Epithelial cell of prostate (primary cell): ENCODE measurements around the gene PLEKHH3.

ENCODE experiments used
- DNase-seq: peaks from one replicate; pipeline ENCODE4 v3.0.0-alpha.2; 2011; ENCODE audit warnings: low read depth, low spot score
- H3K27ac ChIP-seq: fragments of 450-650 bp; 2 replicates; pipeline ENCODE4 v1.5.1; 2017; ENCODE audit warnings: mild to moderate bottlenecking

The PLEKHH3 gene

GRCh38 chr17:42690596-42690995 lies 13.8 kb upstream of the PLEKHH3 start:
- no peak overlapping the region for H3K27ac ChIP-seq
- DNase-seq, result no peak

- DNase-seq, result no peak
- no peak overlapping the region for H3K27ac ChIP-seq
Observed at GRCh38 chr17:42687707-42688320, 11.0 kb upstream of the PLEKHH3 start.

GRCh38 chr17:42686520-42687128 lies 9.8 kb upstream of the PLEKHH3 start:
- DNase-seq, result no peak

GRCh38 chr17:42685831-42686230 lies 9.0 kb upstream of the PLEKHH3 start:
- no peak overlapping the region for H3K27ac ChIP-seq
- DNase-seq, result no peak

More at GRCh38 chr17:42686520-42687128, 9.8 kb upstream of the PLEKHH3 start:
- H3K27ac ChIP-seq, result no peak overlapping the region

- no peak for DNase-seq
- no peak overlapping the region for H3K27ac ChIP-seq
Observed at GRCh38 chr17:42684929-42685556, 8.2 kb upstream of the PLEKHH3 start.

GRCh38 chr17:42683407-42684034 lies 6.7 kb upstream of the PLEKHH3 start:
- H3K27ac ChIP-seq, result no peak overlapping the region
- DNase-seq, result no peak

GRCh38 chr17:42682722-42683403 lies 6.1 kb upstream of the PLEKHH3 start:
- no peak for DNase-seq
- H3K27ac ChIP-seq, result peak overlapping the region; percentile 12

GRCh38 chr17:42681976-42682721 lies 5.4 kb upstream of the PLEKHH3 start, which contains the start of gene CNTNAP1:
Gene CNTNAP1, plus strand, starts transcription at chr17:42682531. Its CDS starts 299 bp downstream, at chr17:42682830.
- no peak for DNase-seq
- H3K27ac ChIP-seq, result peak within 1 kb of the TSS; percentile 12

GRCh38 chr17:42680331-42680808 lies 3.6 kb upstream of the PLEKHH3 start:
- DNase-seq, result no peak
- peak overlapping the region; percentile 94 for H3K27ac ChIP-seq

- DNase-seq, result no peak
- peak overlapping the region; percentile 94 for H3K27ac ChIP-seq
Observed at GRCh38 chr17:42679492-42680330, 2.9 kb upstream of the PLEKHH3 start.

GRCh38 chr17:42678951-42679491 lies 2.2 kb upstream of the PLEKHH3 start:
- DNase-seq, result no peak

GRCh38 chr17:42677921-42678781 lies 1.4 kb upstream of the PLEKHH3 start:
- peak overlapping the region; percentile 94 for H3K27ac ChIP-seq
- no peak for DNase-seq

More at GRCh38 chr17:42678951-42679491, 2.2 kb upstream of the PLEKHH3 start:
- H3K27ac ChIP-seq, result peak overlapping the region; percentile 94

- H3K27ac ChIP-seq, result peak overlapping the region; percentile 94
- DNase-seq, result peak; percentile 97
Observed at GRCh38 chr17:42677012-42677857, 441 bp upstream of the PLEKHH3 start.

- peak overlapping the region; percentile 94 for H3K27ac ChIP-seq
Observed at GRCh38 chr17:42675965-42676423, 800 bp downstream of the PLEKHH3 start.

GRCh38 chr17:42675348-42675964 lies 1.3 kb downstream of the PLEKHH3 start:
- peak overlapping the region; percentile 94 for H3K27ac ChIP-seq
- no peak for DNase-seq

More at GRCh38 chr17:42675965-42676423, 800 bp downstream of the PLEKHH3 start:
- no peak for DNase-seq

- H3K27ac ChIP-seq, result peak overlapping the region; percentile 94
- DNase-seq, result no peak
Observed at GRCh38 chr17:42674755-42675347, 1.9 kb downstream of the PLEKHH3 start.
